HG03469 (cell line): ENCODE results near the gene RAB6A.

Experiments
- ATAC-seq: cut with Tn5 transposase; IDR thresholded peaks from one replicate; pipeline ENCODE4 v1.9.1; 2021; ENCODE audit warnings: mild to moderate bottlenecking, moderate library complexity, moderate number of reproducible peaks; ENCODE audit not compliant: unreplicated experiment

Gene RAB6A

GRCh38 chr11:73633999-73634398 is 126.9 kb downstream of the RAB6A start:
- ATAC-seq = no peak

GRCh38 chr11:73632996-73633395 is 127.9 kb downstream of the RAB6A start:
- no peak for ATAC-seq

GRCh38 chr11:73629907-73630306 is 131.0 kb downstream of the RAB6A start:
- no peak for ATAC-seq

GRCh38 chr11:73625696-73626318 is 135.1 kb downstream of the RAB6A start:
- ATAC-seq = no peak
